Measurements from ENCODE around the gene ASXL2. TPM values are rescaled to one million over a fixed set of nuclear protein-coding genes. Genes with fewer than 3 reads are reported as not detected.
"Not testable (repeated sequence)": the region's sequence is repeated elsewhere in the genome, so short reads cannot be mapped to it uniquely, and the experiment has no call there.

ASXL2 gene
- total RNA-seq, 1 donor from 2014 or later: 36.6 TPM

GRCh38 chr2:25838152-25838756 is 40.0 kb downstream of the ASXL2 start:
- no peak for DNase-seq (ENCODE audit: low spot score)

GRCh38 chr2:25835906-25836305 is 42.4 kb downstream of the ASXL2 start:
- no peak for DNase-seq (ENCODE audit: low spot score)

DNA sequence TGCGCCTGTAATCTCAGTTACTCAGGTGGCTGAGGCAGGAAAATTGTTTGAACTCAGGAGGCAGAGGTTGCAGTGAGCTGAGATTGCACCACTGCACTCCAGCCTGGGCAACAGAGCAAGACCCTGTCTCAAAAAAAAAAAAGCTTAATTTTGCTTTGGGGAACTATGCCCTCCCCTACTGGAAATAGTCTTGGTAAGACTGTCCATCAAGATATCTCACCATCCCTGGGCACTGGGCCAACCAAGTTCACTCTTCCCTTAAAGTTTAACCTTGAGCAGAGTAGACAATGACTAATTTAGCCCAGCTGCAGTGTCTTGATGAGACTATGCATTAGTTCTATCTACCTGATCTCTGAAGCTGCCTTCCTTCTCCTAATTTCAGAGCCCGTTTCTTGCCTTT is 44.7 kb downstream of the ASXL2 start:
- DNase-seq (ENCODE audit: low spot score): no peak

GRCh38 chr2:25832897-25833296 is 45.4 kb downstream of the ASXL2 start:
- DNase-seq (ENCODE audit: low spot score): no peak

DNA sequence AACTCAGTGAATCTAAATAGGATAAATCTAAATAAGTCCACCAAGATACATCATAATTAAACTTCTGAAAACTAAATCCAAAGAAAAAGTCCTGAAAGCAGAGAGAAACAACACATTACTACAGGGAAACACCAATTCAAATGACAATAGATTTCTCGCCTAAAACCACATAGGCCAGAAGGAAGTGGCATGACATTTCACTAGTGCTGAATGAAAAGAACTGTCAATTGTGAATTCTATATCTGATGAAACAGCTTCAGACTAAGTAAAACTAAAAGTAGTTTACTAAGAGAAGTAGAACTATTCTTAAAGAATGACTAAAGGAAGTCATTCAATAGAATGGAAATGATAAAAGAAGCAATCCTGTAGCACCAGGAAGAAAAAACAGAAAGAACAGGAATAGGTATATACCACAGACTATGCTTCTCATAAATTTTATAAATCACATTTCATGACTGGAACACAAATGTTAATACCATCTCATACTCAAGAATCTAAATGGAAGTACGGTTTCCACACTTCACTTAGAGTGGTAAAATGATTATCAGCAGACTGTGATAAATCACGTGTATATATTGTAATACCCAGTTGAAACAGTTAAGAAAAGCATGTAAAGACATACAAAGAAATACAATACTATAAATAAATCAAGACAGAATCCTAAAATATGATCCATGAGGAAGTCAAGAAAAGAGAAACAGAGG is 46.4 kb downstream of the ASXL2 start:
- no peak for DNase-seq (ENCODE audit: low spot score)

DNA sequence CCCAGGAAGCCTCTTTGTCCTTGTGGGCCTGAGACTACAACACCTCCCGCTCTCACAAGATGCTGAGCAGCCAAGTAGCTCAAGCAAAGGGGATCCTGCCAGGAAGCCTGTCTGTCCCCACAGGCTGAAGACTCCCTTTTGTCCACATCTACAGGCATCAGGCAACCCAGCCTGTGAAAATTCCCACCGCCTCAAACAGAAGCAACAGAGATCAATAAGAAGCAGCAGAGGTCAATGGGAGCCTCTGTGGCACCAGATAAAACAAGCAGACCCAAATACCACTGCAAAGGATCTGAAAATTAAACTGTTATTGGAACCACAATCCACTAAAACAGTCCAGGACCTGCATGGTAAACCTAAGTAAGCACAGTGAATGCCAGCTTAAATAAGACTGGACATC is 48.5 kb downstream of the ASXL2 start:
- no peak for DNase-seq (ENCODE audit: low spot score)

DNA sequence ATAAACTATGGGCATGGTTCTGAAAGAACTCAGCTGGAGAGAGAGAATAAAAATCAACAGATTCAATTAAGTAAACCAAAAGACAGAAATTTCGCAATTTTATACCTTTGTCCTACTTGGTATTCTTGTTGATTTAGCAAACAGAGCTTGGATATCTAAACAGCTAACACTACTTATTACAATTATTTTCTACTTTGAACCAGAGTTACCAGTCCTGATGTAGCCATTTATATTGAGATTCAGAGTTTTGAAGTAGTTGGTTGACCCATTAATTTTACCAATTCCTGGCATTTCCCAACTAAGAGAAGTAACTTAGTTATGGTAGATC is 48.9 kb downstream of the ASXL2 start:
- no peak for DNase-seq (ENCODE audit: low spot score)

DNA sequence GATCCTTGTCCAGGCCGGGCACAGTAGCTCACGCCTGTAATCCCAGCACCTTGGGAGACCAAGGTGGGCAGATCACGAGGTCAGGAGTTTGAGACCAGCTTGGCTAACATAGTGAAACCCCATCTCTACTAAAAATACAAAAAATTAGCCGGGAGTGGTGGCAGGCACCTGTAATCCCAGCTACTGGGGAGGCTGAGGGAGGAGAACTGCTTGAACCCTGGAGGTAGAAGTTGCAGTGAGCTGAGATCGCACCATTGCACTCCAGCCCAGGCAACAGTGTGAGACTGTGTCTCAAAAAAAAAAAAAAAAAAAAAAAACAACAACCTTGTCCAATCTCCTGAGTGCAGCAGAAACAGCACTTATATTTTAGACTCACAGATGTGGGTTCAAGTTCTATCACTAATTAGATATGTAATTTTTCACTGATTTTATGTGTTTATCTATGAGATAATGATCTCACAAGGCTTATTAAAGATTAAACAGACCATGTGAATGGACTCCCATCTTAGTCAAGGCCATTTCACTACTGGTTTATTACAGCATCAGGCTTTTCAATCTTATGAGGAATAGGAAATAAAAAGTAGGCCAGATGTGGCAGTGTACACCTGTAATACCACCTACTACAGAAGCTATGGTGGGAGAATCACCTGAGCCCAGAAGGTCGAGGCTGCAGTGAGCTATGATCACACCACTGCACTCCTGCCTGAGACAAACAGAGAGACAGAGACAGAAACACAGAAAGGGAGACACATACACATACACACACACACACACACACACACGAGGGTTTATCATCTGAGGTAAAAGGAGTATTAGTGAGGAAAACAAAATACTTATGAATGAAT is 49.5 kb downstream of the ASXL2 start:
- DNase-seq (ENCODE audit: low spot score): not testable (repeated sequence)

DNA sequence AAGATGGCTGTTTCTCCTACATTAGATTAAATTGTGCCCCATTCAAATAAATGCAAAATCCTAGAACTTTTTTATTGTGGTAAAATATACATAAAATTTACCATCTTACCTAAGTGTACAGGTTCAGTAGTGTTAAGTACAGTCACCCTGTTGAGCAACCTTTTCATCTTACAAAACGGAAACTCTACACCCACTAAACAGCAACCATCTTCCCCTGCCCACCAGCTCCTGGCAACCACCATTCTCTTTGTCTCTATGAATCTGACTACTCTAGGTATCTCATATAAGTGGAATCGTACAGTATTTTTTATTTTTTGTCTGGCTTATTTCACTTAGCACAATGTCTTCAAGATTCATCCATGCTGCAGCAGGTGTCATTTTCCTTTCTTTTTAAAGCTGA is 53.0 kb downstream of the ASXL2 start:
- no peak for DNase-seq (ENCODE audit: low spot score)

GRCh38 chr2:25824718-25825117 is 53.6 kb downstream of the ASXL2 start:
- no peak for DNase-seq (ENCODE audit: low spot score)

DNA sequence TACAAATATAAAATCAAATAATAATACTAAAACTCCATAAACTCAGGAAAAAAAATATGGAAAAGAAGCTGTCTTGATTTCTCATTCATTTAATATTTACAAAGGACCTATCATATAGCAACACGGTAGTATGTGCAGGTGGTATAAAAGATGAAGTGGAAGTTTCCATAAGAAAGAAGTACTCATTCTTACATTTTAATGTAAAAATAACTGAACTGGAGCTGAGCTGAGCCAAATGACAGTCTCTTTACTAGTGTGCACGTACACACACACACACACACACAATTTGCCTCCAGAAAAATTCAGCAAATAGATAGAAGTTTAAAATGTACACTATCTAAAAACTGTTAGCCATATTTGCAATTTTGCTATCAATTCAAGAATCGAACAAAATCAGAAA is 54.1 kb downstream of the ASXL2 start:
- no peak for DNase-seq (ENCODE audit: low spot score)

GRCh38 chr2:25822190-25823117 is 55.8 kb downstream of the ASXL2 start:
- peak; percentile 90 for DNase-seq (ENCODE audit: low spot score)

DNA sequence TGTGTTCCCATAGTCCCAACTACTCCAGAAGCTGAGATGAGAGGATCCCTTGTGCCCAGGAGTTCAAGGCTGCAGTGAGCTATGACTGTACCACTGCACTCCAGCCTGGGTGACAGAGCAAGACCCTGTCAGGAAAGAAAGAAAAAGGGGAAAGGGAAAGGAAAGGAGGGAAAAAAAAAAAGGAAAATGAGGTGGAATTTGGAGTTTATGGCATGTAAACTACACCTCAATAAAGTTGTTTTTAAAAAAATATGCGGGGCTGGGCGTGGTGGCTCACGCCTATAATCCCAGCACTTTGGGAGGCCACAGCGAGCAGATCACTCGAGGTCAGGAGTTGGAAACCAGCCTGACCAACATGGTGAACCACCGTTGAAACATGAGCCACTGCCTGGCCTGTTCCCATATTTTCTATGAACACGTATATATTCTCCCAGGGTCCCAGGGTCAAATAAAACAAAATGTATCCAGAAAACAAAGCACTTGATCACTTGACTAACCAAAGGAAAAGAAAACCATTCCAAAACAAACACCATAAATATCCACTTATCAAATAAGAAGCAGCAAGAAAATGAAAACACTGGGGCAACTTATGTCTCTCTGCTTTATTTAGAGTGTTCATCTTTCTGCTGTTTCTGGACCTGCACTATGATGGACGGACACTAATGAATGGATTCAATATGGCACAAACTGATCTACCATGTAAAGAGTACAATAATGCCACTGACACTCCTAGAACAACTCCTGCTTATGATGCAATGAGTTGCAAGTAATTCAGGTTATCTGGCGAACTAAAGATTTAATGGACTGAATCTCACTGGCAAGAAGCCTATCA is 56.8 kb downstream of the ASXL2 start:
- DNase-seq (ENCODE audit: low spot score): no peak

DNA sequence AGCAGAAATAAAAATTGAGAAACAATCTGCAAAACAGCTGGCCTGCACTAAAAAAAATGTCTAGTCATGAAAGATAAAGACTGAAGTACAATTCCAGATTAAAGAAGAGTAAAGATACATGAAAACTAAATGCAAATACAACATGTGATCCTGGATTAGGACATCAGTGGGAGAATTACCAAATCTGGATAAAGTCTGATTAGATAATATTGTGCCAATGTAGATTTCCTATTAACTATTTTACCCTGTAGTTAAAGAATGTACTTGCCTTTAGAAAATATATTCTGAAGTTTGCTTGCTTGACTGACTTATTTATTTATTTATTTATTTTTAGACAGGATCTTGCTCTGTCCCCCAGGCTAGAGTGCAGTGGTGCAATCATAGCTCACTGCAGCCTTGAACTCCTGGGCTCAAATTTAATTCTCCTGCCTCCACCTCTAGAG is 58.7 kb downstream of the ASXL2 start:
- no peak for DNase-seq (ENCODE audit: low spot score)

DNA sequence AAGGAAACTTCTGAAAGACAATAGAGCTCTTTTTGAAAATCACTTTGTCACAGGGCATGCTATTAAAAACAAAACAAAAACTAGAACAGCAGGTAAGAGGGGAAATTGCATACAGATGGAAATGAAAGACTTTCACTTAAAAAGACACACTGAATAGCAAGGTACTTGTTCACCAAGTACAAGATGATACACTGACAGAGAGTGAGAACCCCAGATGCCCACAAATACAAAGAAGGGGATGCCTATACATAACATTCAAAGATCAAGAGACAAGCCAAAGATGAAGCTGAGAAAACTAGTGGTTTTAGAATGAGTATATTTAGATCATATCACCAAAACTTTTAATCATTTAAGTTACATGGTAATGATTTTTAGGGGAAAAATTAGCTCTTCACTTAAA is 60.7 kb downstream of the ASXL2 start:
- no peak for DNase-seq (ENCODE audit: low spot score)

DNA sequence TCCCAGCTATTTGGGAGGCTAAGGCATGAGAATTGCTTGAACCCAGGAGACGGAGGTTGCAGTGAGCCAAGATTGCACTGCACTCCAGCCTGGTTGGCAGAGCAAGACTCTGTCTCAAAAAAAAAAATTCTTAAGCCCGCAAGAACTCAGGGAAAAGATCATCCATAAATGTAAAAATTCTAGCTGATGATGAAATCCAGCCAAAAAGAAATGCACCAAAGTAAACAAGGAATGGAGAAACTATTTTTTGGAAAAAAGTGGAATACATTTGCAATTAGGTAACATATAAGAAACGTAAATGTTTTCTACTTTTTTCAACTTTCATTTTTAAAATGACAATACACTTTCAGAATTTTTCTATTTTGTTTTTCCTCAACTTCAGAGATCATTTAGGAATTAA is 61.3 kb downstream of the ASXL2 start:
- DNase-seq (ENCODE audit: low spot score): no peak

GRCh38 chr2:25816249-25816648 is 62.0 kb downstream of the ASXL2 start:
- DNase-seq (ENCODE audit: low spot score): no peak

DNA sequence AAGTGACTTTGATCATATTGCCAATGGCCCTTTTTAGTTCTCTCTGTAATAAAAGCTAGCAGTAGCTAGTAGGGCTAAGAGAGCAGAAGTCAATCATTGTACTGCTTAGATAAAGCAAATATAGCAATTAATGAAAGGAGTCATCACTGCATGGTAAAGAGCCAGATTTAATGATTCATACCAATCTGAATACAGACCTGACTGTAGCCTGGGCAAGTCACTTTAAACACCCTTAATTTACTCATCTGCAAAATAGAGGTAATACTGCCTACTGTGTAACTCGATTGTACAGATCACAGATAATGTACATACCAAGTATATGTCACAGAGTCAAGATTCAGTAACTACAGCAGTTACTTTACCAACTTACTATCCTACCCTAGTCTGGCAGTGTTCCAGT is 63.6 kb downstream of the ASXL2 start:
- no peak for DNase-seq (ENCODE audit: low spot score)

GRCh38 chr2:25810428-25810827 is 67.9 kb downstream of the ASXL2 start:
- no peak for DNase-seq (ENCODE audit: low spot score)

DNA sequence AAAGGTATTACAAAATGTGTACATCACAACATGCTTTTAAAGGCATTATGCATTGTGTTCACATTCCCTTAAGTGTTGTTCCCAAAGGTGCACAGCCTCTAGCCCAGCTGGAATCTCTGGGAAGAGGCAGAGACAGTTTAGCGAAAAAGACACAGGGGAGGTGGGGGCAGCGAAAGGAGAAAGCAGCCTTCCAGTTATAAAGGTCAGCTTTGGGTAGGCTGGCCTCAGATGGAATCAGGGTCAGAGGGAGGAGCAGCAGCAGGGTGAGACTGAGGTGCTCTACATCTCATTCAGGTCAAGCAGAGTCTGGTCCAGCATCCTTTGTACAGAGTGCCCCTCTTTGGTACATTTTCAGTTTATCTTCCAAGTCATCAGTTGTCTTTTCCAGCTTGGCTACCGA is 68.6 kb downstream of the ASXL2 start:
- no peak for DNase-seq (ENCODE audit: low spot score)

GRCh38 chr2:25808006-25808383 is 70.3 kb downstream of the ASXL2 start:
- DNase-seq (ENCODE audit: low spot score): no peak
